Measurements from ENCODE around the gene COQ10B. TPM values are rescaled to one million over a fixed set of nuclear protein-coding genes. Genes with fewer than 3 reads are reported as not detected.

COQ10B gene
- polyA plus RNA-seq, 1 donor, result 10.3 TPM

DNA sequence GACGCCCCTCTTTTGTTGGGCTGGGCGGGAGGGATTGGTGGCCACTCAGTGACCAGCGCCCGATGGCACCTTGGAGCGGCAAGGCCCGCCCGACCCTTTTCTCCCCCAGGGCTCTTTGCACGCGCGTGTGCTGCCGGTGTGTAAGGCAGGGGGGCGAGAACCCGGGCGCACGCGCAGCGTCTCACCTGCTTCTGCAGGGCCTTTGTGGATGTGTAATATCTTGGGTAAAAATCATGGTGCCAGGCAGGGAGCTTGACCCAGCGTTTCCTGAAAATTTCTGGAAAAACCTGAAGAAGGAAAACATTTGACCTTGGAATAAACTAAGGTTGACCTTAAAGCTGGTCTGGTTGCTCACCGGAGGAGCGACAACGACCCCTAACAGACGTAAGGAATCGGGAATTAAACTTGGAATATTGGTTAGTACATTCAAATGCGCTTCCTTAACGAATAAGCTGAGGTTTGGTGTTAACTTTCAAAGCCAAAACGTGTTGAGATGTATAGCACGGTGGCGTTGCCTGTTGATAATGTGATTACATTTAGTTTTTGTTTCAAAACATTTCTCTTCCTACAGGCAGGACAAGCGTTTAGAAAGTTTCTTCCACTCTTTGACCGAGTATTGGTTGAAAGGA lies 47.3 kb downstream of the COQ10B start:
- no peak for DNase-seq (ENCODE audit: low read depth)

DNA sequence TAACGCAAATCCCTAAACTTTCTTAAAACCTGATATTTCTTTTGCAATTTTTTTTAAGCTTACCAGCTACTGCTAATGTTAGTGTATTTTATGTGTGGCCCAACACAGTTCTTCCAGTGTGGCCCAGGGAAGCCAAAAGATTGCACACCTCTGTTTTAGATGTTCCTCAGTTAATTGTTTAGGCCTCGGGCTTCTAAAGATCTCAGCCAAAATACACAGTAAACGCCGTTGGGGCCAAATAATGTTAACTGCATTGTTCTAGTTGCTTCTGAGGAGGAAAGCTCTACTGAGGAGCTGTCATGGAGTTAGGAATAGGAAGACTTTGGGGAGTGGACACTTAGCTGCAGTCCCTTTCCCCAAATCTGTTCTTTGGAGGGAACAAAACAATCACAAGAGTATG lies 48.8 kb downstream of the COQ10B start:
- no peak for DNase-seq (ENCODE audit: low read depth)

GRCh38 chr2:197502685-197503084 lies 49.3 kb downstream of the COQ10B start:
- no peak for DNase-seq (ENCODE audit: low read depth)

- no peak for DNase-seq (ENCODE audit: low read depth)
These were observed 50.6 kb downstream of the COQ10B start for GRCh38 chr2:197504000-197504399.

GRCh38 chr2:197504512-197504911 lies 51.2 kb downstream of the COQ10B start:
- DNase-seq (ENCODE audit: low read depth), result no peak

- DNase-seq (ENCODE audit: low read depth), result no peak
These were observed 53.3 kb downstream of the COQ10B start for GRCh38 chr2:197506658-197507057.

DNA sequence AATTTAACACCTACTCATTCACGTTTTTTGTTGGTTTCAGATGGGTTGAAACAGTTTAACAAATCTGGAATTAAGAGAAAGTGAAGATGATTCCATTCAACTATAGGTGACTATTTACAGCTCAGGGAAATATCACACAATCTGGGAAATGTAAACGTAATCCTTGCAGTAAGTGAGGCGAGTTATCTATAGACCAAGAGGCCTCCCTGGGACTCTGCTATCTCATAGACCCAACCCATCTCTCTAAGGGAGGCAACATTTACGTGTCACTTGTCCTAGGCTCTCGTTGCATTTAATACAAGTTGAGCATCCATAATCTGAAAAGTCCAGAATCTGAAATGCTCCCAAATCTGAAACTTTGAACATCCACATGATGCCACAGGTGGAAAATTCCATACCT lies 60.6 kb downstream of the COQ10B start:
- no peak for DNase-seq (ENCODE audit: low read depth)

GRCh38 chr2:197514754-197515153 lies 61.4 kb downstream of the COQ10B start:
- no peak for DNase-seq (ENCODE audit: low read depth)

GRCh38 chr2:197515315-197515738 lies 62.0 kb downstream of the COQ10B start:
- no peak for DNase-seq (ENCODE audit: low read depth)

GRCh38 chr2:197515739-197516392 lies 62.5 kb downstream of the COQ10B start, which contains the start of gene MOB4:
Gene MOB4, plus strand, starts transcription at chr2:197516066. Its CDS starts 21 bp downstream, at chr2:197516087.
- DNase-seq (ENCODE audit: low read depth), result peak; percentile 85

DNA sequence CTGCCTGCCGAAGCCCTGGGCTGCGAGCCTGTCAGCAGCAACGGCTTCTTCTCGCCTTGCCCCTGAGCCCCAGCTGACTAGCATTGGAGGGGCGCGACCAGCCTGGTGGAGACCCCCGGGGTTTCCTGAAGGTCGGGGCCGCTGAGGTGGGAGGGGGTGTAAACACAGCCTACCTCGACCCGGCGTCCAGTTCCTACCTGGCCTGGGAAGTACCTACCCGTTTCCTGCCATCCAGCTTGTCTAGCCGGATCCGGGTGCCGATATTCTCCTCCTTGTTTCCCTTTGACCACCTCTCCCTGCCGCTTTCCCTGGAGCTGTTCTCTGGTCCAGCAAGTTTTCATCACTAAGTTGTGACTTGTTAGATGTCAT lies 63.0 kb downstream of the COQ10B start:
- no peak for DNase-seq (ENCODE audit: low read depth)

GRCh38 chr2:197517150-197517549 lies 63.8 kb downstream of the COQ10B start:
- no peak for DNase-seq (ENCODE audit: low read depth)

Other genes starting within 250 kb of the COQ10B start
- 18.1 TPM for gene ANKRD44, start 142.8 kb upstream of the COQ10B start, polyA plus RNA-seq (ENCODE audit: insufficient read length)
- gene SF3B1, start 18.5 kb upstream of the COQ10B start, polyA plus RNA-seq (ENCODE audit: insufficient read length), result 280 TPM
- 250 TPM for gene HSPD1, start 46.3 kb downstream of the COQ10B start, polyA plus RNA-seq (ENCODE audit: insufficient read length)
- 115 TPM for gene HSPE1, start 46.8 kb downstream of the COQ10B start, polyA plus RNA-seq (ENCODE audit: insufficient read length)
- 36.3 TPM for gene MOB4, start 62.5 kb downstream of the COQ10B start, polyA plus RNA-seq (ENCODE audit: insufficient read length)
- gene RFTN2, start 222.0 kb downstream of the COQ10B start, polyA plus RNA-seq (ENCODE audit: insufficient read length), result 15.2 TPM